Middle frontal gyrus (tissue), 1 donor: ENCODE measurements around the gene CD3E.
"Not testable (repeated sequence)": the region's sequence is repeated elsewhere in the genome, so short reads cannot be mapped to it uniquely, and the experiment has no call there.

Experiments used
- DNase-seq: peaks from one replicate; pipeline ENCODE4 v3.0.0-alpha.2; 2015; ENCODE audit warnings: low spot score; ENCODE audit errors: extremely low spot score

CD3E gene

DNA sequence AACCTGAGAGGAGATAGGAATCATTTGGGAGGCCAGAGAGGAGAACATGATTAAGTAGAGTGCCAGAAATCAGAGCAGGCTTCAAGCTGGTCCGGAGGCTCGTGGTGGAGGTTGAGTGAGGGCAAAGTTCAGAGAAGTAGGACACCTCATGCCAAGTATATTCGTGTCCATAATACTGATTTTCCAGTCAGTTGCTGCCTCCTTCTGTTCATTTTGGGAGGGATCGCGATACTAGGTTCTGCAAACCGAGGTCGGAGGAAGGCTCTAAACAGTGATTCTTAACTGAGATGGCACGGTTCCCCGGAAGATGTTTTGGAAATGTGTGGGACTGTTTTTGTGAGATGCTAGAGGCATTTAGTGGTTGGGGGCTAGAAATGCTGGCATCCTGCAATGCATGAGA, 13.6 kb upstream of the CD3E start:
- DNase-seq: no peak

DNA sequence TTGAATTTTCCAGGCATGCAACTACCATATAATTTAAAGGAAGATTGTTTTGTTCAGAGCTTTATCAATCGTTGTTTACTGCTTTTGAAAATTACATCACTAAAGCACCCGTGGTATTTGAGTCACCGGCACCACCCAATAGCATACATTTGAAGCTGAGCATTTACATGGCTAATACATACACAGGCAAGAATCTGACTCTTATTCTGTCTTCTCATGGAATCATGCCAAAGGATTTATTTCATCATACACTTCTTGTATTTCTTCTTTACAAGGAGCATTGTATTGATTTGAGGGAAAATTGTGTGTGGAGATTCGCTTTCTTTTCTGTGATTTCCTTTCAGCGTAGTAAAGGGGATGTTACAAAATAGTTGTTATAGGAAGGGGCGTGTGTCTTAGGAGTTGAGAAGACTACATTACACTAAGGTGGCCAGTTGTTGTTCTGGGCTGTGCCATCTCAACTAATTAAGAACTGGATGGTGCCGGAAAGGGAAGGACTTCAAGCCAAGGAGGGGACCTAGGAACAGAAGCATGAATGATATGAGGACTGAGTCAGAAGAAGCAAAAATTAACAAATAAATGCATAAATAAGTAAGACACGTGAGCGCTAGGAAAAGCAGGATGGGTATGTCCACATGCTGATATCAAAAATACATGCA, 12.9 kb upstream of the CD3E start:
- DNase-seq: no peak

DNA sequence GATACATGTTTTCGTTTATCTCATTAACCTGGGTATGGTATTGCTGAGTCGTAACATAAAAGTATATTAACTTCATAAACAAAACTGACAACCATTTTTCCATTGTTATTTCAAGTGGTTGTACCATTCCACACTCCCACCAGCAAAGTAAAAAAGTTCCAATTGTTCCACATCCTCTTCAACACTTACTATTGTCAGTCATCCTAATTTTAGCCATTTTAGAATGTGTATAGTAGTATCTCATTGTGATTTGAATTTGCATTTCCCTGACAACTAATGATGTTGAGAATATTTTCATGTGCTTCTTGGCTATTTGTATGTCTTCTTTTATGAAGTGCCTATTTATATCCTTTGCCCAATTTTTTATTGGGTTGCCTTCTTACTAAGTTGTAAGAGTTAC, 10.5 kb upstream of the CD3E start:
- no peak for DNase-seq

DNA sequence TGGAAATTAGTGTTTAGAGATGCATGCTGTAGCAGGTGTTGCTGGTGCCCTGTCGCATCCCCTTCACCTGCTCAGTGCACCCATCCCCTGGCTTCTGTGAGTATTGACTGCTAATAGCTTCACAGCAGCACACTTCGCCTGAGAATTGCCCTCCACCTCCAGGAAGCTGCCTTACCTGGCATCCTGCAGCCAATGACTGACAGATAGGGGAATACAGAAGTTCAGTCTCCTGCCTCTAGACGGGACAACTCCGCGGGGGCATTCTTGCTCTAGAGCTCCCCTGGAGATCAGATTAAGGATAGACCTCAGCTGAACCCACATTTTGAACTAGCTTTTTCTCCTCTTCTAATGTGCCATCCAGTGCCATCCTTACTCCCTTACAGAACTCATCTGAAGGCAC, 9.3 kb upstream of the CD3E start:
- no peak for DNase-seq

DNA sequence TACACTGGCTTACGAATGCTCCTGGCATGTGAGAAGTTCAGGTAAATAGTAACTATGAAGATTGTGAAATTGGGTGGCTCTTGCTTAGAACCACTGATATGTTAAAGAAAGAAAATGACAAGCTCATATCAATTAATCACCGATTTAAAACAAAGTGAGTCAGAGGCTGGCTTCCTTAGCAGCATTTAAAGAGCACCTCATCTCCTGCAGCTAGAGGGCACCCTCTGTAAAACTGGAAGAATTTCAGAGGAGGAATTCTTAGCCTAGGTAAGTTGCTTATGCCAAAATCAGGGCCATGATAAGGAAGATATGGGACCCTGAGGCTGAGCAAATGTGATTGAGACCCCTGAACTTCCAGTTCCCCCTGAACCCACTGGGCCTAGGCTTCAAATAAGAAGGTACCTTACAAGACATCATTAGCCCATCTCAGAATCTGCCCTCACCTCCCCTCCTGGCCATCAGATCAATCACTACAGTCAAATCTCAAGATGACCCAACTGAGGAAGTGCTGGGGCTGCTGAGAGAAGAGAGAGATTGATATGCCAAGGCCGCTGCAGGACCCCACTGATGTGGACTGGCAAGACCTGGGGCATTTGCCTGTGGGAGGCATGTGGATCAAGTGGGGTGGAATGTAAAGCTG, 8.6 kb upstream of the CD3E start:
- DNase-seq: no peak

DNA sequence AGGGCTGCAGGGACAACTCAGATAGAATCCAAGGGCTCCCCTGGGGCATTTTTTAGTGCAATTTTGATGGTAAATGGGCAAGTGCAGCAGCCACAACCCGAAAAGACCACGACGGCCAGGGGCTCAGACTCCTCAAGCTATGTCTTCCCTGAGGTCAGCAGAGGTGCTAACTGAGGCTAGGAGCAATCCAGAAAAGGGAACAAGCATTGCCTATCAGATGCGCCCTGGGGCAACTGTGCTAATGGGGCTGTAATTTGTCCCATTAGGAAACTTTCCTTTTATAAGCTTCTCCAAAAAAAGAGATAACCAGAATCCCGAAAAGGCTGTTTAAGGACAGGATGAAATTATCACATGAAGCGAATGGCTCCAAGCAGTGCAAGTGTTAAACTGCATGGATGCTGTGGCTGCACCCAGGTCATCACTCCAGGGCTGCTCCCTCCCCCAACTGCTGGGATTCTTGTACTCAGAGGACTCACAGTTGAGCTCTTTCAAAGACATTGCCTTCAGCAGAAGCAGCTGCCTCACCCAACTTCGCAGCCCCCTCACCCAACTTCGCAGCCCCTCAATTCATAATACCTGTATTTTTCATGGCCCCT, 2.8 kb upstream of the CD3E start:
- no peak for DNase-seq

DNA sequence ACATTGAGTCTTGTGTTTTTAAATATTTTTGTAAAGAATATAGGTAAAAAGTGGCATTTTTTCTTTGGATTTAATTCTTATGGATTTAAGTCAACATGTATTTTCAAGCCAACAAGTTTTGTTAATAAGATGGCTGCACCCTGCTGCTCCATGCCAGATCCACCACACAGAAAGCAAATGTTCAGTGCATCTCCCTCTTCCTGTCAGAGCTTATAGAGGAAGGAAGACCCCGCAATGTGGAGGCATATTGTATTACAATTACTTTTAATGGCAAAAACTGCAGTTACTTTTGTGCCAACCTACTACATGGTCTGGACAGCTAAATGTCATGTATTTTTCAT, 333 bp upstream of the CD3E start:
- DNase-seq: no peak

DNA sequence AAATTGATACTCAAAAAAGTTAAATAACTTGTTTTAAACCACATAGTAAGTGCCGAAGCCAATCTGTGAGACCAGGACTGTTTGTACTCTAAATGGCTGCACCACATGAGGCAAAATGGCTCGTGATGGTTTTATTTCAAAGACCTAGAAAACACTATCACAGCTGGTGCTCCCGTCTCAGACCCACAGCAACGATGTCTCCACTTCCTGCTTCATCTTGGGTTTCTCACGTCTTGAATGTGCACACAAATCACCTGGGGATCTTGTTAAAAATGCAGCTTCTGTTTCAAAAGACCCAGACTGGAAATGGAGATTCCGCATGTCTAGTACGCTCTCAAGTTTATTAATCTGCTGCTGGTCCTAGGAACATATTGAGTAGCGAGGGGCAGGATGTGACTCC, 1.2 kb downstream of the CD3E start:
- DNase-seq: no peak

DNA sequence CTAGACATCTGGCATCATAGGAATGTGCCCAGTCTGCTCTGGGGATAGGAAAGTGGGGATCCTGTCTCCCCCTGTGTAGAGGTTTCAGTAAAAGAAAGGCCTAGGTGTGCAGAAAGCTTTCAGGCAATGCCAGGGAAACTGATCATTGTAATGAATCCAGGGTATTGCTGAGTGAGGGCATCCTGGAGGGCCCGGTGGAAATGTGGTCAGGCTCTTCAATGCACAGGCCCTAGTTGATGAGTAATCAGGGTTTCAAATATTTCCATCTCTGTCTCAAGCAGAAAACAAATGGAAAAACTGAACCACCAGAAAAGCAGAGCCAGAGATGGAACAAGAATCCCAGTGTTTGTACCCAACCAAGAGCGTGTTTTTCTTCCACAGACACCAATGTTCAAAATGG, 2.0 kb downstream of the CD3E start:
- DNase-seq: no peak

DNA sequence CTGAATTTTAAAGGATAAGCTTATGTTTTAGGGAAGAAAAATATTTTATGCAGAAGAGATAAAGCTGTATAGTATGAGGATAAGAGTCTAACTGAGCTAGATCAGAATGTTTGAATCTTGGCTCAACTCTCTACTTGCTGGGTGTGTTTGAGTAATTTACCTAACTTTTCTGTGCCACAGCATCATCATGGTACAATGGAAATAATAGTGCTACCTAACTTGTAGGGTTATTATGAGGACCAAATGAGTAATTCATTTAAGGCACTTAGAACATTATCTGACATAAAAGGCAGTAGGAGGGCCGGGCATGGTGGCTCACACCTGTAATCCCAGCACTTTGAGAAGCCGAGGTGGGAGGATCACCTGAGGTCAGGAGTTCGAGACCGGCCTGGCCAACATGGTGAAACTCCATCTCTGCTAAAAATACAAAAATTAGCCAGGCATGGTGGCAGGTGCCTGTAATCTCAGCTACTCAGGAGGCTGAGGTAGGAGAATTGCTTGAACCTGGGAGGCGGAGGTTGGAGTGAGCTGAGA, 4.5 kb downstream of the CD3E start:
- DNase-seq: not testable (repeated sequence)

DNA sequence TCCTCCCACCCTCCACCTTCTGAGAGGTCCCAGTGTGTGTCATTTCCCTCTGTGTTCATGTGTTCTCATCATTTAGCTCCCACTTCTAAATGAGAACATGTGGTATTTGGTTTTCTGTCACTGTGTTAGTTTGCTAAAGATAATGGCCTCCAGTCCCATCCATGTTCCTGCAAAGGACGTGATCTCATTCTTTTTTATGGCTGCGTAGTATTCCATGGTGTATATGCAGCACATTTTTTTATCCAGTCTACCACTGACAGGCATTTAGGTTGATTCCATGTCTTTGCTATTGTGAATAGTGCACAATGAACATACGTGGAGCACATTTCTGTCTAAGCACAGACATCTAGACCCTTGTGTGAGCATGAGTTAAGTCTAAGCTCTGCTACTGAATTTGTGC, 5.7 kb downstream of the CD3E start:
- DNase-seq: no peak

DNA sequence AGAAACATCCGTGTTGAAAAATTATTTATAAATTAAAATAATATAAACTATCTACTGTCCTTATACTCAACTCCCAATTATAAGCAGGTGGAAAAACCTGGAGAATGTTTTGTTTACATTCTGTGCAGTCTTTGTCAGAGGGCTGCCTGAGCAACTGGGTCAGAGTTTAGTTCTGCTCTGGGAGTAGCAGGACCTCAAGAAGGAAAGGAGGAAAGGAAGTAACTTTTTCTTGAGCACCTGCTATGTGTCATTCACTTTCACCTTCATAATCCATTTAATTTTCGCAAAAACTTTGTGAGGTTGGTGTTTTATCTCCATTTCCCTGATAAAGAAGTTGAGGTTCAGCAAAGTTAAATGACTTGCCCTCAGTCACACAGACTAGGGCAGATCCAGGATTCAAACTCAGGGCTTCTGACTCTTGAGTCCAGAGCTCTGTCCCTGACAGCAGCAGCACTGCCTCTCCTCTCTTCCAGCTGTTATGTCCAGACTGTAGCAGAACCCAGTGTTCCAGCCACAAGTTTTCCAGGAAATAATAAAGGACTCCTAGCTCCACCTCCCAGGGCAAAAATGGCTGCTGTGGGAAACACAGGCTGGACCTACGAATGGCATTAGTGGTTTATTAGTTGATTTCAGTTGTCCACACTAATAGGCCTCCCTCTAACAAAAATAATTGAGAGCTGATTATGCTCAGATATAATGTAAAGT, 6.4 kb downstream of the CD3E start:
- no peak for DNase-seq

DNA sequence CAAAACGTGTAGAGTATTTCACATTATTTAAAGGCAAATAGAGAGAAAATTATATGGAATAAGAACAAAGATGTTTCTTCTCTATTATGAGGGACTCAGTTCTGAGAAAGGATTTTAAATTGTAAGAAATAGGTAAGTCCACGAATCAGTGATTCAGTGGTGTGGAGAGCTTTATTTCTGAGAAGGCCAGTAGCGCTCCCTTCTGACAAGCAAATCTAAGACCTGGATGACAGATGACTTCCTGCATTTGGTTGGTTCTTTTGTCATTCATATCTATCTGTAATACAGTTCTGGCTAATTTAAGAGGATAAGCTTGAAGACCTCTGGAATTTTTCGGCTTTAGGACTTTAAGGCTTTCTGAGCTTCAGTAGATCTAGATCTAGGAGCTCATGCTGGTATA, 7.0 kb downstream of the CD3E start:
- no peak for DNase-seq

DNA sequence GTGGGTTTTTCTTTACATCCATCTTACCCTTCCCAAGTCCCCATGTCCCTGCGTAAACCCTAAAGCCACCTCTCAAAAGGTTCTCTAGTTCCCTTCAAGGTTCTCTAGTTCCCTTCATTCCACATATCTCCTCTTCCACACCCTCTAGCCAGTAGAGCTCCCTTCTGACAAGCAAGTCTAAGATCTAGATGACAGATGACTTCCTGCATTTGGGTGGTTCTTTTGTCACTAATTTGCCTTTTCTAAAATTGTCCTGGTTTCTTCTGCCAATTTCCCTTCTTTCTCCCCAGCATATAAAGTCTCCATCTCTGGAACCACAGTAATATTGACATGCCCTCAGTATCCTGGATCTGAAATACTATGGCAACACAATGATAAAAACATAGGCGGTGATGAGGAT, 7.8 kb downstream of the CD3E start:
- DNase-seq: no peak

DNA sequence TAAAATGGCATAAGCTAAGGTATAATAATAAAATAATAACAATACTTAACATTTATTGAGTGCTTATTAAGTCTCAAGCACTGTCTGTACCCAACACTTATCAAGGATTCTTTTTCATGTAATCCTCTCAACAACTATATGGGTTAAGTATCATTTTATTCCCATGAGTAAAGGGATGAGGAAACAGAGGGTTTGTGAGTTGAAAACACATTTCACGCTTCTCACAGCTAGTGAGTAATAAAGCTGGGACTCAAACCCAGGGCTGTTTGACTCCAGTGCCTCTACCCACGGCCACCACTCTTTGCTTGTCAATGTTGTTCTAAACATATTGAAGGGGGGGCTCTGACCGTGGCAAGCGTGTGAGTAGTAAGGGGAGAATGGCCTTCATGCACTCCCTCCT, 8.7 kb downstream of the CD3E start:
- DNase-seq: no peak

DNA sequence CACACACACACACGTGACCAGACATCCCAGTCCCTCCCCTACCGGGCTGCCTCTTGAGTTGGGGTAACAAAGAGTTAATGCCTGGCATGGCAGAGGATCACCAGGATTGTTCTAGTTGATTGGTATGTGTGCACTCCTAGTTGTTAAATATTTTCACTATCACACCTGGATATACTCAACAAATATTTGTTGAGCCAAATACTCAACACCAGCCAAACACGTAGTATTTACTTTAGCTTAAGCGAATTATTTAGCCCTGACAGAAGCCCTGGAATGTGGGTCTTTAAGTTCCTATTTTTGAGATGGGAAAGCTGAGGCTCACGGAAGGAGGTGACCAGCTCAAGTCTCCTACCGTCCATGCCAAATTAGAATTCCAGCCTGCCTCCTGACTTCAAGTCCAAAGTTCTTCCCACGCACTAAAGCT, 10.5 kb downstream of the CD3E start:
- DNase-seq: no peak

DNA sequence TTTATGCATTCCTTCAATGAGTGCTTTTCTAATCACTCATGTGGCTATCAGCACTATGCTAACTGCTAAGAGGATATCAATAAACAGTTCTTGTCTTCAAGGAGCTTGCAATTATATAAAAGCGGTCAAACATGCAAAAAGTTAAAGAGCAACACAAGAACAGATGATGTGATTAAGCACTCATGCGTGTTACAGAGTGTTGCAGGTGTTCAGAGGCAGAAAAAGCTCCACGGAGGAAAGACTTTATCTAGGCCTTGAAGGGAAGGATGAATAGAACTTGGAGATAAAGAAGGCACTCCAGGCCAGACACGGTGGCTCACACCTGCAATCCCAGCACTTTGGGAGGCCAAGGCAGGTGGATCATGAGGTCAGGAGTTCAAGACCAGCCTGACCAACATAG, 13.6 kb downstream of the CD3E start:
- no peak for DNase-seq

DNA sequence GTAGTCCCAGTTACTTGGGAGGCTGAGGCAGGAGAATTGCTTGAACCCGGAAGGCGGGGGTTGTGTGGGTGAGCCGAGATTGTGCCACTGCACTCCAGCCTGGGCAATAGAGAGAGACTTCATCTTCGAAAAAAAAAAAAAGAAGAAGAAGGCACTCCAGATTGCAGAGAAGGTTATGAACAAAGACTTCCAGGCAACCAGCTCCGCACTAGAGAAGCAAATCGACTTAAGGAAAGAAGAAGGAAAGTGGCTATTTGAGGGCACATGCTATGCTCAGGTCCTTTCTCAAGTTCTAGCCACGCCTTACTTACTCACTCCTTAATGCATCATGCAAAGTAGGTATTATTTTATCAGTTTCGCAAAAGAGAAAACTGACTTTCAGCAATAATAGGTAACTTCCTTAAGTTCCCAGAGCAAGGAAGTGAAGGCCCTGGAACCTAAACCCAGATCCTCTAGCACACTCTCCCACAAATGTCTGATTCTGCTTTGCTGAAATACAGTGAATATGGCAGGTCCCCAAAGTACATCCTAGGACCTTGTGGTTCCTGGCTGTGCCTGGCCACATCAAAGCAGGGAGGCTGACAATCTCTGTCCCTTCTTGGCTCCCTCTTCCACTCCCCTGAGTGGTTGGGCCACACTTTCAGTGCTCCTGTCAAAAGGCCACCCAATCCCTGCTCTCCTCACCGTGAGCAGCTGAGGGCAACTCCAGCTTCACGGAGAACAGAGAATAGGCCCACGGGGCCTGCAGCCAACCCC, 14.2 kb downstream of the CD3E start:
- no peak for DNase-seq

DNA sequence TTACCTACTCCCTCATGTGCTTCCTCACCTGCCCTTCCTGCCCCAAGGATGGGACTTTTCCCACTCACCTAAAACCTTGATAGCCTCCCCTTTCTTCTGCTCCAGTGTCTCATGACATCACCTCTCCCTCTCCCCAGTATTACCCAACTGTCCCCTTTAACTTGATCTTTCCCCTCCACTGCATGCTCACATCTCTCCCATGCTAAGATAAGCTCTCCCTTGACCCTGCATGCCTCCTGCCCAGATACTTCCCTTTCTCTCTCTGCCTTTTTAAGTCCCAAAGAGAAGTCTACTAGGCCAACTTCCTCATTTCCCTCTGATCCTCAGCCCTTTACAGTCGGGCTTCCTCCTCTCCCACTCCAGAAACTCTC, 14.8 kb downstream of the CD3E start:
- DNase-seq: no peak

DNA sequence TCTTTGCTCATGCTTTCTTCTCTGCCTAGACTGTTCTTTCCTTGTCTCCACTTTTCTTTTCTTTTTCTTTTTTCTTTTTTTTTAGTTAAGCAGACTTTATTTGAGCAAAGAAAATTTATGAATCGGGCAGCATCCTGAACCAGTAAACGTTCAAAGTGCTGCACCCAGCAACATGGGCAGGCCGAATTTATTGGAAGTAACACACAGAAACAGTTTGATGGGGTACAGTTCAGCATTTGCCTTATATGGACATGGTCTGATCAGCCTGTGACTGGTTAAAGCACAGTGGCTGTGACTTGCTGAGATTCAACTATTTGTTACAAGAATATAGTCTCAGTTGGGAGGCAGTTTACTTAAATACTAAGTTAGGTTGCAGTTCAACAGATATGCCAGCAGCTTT, 16.0 kb downstream of the CD3E start:
- DNase-seq: no peak

DNA sequence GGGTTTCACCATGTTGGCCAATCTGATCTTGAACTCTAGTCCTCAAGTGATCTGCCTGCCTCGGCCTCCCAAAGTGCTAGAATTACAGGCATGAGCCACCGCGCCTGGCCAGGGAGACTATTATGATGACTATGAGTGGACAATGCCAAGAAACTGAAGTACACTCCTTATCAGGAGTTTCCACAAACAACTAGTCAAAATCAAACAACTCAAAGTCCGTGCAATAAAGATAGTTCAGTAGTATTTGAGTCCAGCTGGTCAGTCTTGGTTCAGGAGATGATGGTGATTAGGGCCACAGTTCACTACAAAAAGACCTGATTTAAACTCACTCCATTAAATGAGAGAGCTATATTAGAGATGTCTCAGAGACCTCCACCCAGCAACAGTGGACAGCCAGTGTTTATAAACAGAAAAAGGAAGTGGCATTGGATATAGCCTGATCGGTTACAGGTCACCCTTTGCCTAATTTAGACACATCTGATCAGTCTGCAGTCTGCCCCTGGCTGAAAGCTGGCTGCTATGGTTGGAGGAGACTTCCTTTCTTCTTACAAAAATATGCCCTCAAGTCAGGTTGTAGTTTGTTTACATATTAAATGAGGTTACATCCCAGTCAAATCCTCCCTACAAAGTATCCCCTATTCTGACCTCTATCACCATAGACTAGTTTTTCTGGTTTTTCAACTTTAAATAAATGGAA, 17.0 kb downstream of the CD3E start:
- no peak for DNase-seq
